ENCODE results near the gene SLC6A6.

SLC6A6 gene

GRCh38 chr3:14522768-14523167 lies 120.4 kb downstream of the SLC6A6 start:
- Mint-ChIP-seq H3K9me3 (no peaks in the 10 kb centered on the region), H3K27ac (no peak overlapping the region), H3K4me1 (peaks cover 31% of the 10 kb centered on the region), H3K36me3 (ENCODE audit: low read depth) (no peaks in the 10 kb centered on the region), H3K4me3 (no peak overlapping the region), H3K27me3 (ENCODE audit: low read depth, poor library complexity) (no peaks in the 10 kb centered on the region)
- DNase-seq: no peak
- no peak for TF ChIP-seq CTCF (IDR thresholded peaks at IDR 0.05)

- no peaks in the 10 kb centered on the region for H3K9me3 Mint-ChIP-seq
- no peak overlapping the region for H3K4me3 Mint-ChIP-seq
- no peaks in the 10 kb centered on the region for H3K27me3 Mint-ChIP-seq (ENCODE audit: low read depth, poor library complexity)
- H3K36me3 Mint-ChIP-seq (ENCODE audit: low read depth): no peaks in the 10 kb centered on the region
- DNase-seq: no peak
- peaks cover 31% of the 10 kb centered on the region for H3K4me1 Mint-ChIP-seq
- H3K27ac Mint-ChIP-seq: no peak overlapping the region
- TF ChIP-seq CTCF (IDR thresholded peaks at IDR 0.05): no peak
Observed at GRCh38 chr3:14523792-14524191, 121.4 kb downstream of the SLC6A6 start.

DNA sequence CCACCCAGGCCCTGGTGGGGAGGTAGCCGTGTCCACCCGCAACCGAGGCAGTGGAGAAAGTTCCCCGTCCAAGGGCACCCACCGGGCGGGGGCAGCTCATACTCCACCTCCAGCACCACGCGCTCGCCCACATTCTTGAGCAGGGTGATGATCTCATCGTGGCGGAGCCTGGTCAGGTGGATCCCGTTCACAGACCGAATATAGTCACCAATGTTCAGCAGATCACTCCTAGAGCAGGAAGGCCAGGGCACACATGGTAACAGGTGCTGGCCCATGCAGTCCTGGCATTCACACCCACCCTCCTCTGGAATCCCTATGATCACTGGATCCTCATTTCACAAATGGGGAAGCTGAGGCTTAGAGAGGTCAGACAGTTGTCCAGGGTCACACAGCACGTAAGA lies 121.9 kb downstream of the SLC6A6 start:
- no peaks in the 10 kb centered on the region for H3K36me3 Mint-ChIP-seq (ENCODE audit: low read depth)
- no peak for TF ChIP-seq CTCF (IDR thresholded peaks at IDR 0.05)
- no peak for DNase-seq
- no peaks in the 10 kb centered on the region for H3K9me3 Mint-ChIP-seq
- H3K4me1 Mint-ChIP-seq: peaks cover 28% of the 10 kb centered on the region
- H3K4me3 Mint-ChIP-seq: no peak overlapping the region
- no peaks in the 10 kb centered on the region for H3K27me3 Mint-ChIP-seq (ENCODE audit: low read depth, poor library complexity)
- H3K27ac Mint-ChIP-seq: no peak overlapping the region

DNA sequence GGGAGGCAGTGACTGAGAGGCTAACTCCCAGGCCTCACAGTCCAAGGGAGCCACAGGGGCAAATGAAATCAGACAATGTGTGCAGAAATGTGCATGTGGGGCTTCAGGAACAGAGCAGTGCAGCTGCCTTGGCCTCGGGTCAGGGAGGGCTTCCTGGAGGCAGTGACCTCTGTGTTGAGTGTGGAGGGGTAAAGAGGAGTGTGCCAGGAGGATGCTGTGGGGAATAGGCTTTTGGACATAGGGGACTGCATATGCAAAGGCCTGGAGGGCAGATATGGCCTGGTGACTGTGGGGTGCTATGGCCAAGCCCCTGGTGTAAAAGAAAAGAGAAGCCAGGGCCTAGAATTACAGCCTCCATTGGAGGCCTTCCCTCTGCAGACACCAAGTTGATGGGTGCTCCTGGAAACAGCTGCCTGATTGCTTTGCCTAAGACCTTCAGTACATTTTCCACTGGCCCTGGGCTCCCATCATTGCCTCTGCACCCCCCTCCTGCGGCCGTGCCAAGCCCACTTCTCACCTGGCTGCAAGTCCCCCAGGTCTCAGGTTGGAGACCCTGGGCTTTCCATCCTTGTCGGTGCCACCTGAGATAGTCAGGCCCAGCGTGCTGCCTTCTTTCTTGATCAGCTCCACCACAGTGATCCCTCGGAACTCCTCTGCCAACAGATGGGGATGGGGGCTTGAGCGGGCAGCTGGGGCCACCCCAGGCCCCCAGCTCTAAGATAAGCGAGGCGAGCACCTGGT lies 122.7 kb downstream of the SLC6A6 start:
- Mint-ChIP-seq H3K27ac (no peak overlapping the region), H3K9me3 (peaks cover 7% of the 10 kb centered on the region), H3K4me1 (peaks cover 24% of the 10 kb centered on the region), H3K27me3 (ENCODE audit: low read depth, poor library complexity) (no peaks in the 10 kb centered on the region), H3K36me3 (ENCODE audit: low read depth) (no peaks in the 10 kb centered on the region), H3K4me3 (no peak overlapping the region)
- no peak for DNase-seq
- TF ChIP-seq CTCF (IDR thresholded peaks at IDR 0.05): no peak

DNA sequence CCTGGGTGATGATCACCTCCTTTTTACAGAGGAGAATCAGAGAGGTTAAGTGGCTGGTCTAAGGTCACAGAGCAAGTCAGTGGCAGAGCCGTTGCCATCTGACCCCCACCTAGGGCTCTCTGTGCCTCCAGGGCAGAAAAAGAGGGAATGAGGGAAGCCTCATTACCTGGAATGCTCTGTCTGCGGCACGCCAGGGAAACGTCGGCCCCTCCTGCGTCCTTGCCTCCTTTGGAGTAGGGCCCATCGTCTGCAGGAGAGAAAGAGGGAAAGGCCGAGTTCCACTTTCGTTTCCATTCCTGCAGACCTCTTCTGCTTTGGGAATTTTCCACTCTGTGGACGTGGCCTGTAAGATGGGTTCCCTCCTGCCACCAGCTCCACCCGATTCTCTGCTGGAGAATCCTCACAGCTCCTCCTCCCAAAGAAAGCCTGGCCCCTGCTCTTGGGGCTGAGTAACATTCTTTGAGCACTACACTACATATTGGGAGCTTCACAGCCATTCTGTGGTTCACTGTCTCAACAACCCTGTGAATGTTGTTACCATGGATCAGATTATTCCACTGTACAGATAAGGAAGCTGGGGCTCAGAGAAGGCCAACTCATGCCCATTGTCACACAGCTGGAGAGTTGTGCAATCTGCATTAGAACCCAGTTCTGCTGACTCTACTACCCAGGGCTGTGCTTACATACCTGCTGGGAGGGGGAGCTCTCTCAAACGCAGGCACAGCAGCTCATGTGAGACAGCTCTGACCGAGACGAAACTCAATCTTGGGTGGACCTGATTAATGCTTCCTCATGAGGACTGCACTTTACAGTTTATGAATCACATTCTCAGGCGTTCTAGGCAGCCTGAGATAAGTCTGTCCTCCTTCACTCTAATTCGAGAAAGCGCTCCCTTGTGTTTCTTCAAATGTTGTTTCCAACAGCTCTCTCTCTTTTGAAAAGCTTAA lies 123.6 kb downstream of the SLC6A6 start:
- Mint-ChIP-seq H3K36me3 (ENCODE audit: low read depth) (no peaks in the 10 kb centered on the region), H3K4me1 (peaks cover 23% of the 10 kb centered on the region), H3K27ac (no peak overlapping the region), H3K4me3 (no peak overlapping the region), H3K9me3 (peaks cover 11% of the 10 kb centered on the region), H3K27me3 (ENCODE audit: low read depth, poor library complexity) (no peaks in the 10 kb centered on the region)
- TF ChIP-seq CTCF (IDR thresholded peaks at IDR 0.05): no peak
- DNase-seq: no peak
